ENCODE measurements around the gene HES1.
"Not testable (repeated sequence)": the region's sequence is repeated elsewhere in the genome, so short reads cannot be mapped to it uniquely, and the experiment has no call there.

DNA sequence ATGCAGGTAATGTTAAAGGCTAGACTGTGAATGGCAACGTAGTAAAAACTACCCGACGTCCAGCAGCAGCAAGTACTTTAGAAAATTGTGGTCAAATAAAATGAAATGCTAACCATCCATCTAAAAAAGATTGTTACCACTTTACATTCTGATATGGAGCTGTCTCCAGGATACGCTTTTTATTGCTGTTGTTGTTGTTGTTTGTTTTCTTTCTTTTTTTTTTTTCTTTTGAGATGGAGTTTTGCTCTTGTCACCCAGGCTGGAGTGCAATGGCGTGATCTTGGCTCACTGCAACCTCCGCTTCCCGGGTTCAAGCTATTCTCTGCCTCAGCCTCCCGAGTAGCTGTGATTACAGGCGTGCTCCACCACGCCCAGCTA lies 45.8 kb upstream of the HES1 start:
- TF ChIP-seq, protein P1, sequence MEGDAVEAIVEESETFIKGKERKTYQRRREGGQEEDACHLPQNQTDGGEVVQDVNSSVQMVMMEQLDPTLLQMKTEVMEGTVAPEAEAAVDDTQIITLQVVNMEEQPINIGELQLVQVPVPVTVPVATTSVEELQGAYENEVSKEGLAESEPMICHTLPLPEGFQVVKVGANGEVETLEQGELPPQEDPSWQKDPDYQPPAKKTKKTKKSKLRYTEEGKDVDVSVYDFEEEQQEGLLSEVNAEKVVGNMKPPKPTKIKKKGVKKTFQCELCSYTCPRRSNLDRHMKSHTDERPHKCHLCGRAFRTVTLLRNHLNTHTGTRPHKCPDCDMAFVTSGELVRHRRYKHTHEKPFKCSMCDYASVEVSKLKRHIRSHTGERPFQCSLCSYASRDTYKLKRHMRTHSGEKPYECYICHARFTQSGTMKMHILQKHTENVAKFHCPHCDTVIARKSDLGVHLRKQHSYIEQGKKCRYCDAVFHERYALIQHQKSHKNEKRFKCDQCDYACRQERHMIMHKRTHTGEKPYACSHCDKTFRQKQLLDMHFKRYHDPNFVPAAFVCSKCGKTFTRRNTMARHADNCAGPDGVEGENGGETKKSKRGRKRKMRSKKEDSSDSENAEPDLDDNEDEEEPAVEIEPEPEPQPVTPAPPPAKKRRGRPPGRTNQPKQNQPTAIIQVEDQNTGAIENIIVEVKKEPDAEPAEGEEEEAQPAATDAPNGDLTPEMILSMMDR (IDR thresholded peaks at IDR 0.05), result not testable (repeated sequence)
- TF ChIP-seq POLR2A, EP300 (IDR thresholded peaks at IDR 0.05): not testable (repeated sequence)
